Peyer's patch (tissue), 4 donors: ENCODE data around the gene CHD5.

ENCODE experiments used
- CTCF ChIP-seq, 6 experiments: fragments of 450-650 bp in 4 of 6; fragments of 200-600 bp in 2 of 6; sonication (generic) in 1 of 6; IDR thresholded peaks; one replicate each; pipeline ENCODE4 v1.5.1; 2017 to 2019; ENCODE audit warnings: antibody characterized with exemption in 6 of 6, mild to moderate bottlenecking in 3 of 6, moderate library complexity in 1 of 6
- POLR2A ChIP-seq, 2 donors: fragments of 450-650 bp; IDR thresholded peaks; one replicate each; pipeline ENCODE4 v1.5.1; 2017; ENCODE audit warnings: antibody characterized with exemption in 2 of 2, mild to moderate bottlenecking in 2 of 2, moderate library complexity in 2 of 2

GRCh38 chr1:6097117-6097595 lies 83.0 kb downstream of the CHD5 start:
- TF ChIP-seq CTCF (IDR thresholded peaks at IDR 0.05) (no peak), POLR2A (IDR thresholded peaks at IDR 0.05) (no peak)
